ENCODE results near the gene MAG. TPM values are rescaled to one million over a fixed set of nuclear protein-coding genes. Genes with fewer than 3 reads are reported as not detected.

MAG gene
- total and polyA plus RNA-seq, 2 of the 13 experiments (the other 11 are each of a cell fraction or from before 2014, with no cell fraction given) = 0.20 to 1.3 TPM

- TF ChIP-seq THRA (CRISPR knock-in tag; IDR thresholded peaks at IDR 0.05; ENCODE audit: borderline replicate concordance) (peak; percentile 46), TRIM24 (CRISPR knock-in tag; IDR thresholded peaks at IDR 0.05) (no peak), ZNF451 (CRISPR knock-in tag; IDR thresholded peaks at IDR 0.05) (no peak), ZFX (CRISPR knock-in tag; IDR thresholded peaks at IDR 0.05; ENCODE audit: low read depth) (peak; percentile 87), REPIN1 (CRISPR knock-in tag; IDR thresholded peaks at IDR 0.05; ENCODE audit: borderline replicate concordance, low read depth) (peak; percentile 76; the same call in 1 of the 2 replicates), SALL2 (CRISPR knock-in tag; IDR thresholded peaks at IDR 0.05) (peak; percentile 83; the same call in 1 of the 2 replicates), ZNF790 (CRISPR knock-in tag; IDR thresholded peaks at IDR 0.05; ENCODE audit: borderline replicate concordance) (0 out of 2 replicates have a peak, but pooled peaks have one; percentile 24), FOSL2 (CRISPR knock-in tag; IDR thresholded peaks at IDR 0.05) (peak; percentile 11; the same call in 1 of the 2 replicates), ZBTB38 (CRISPR knock-in tag; IDR thresholded peaks at IDR 0.05) (peak; percentile 48; the same call in 1 of the 2 replicates), U2AF2 (IDR thresholded peaks at IDR 0.05; ENCODE audit: low read depth, low read length) (no peak), ZNF691 (CRISPR knock-in tag; IDR thresholded peaks at IDR 0.05; ENCODE audit: borderline replicate concordance, low read depth) (0 out of 2 replicates have a peak, but pooled peaks have one; percentile 48), PHF8 (CRISPR knock-in tag; IDR thresholded peaks at IDR 0.05) (peak; percentile 55; the same call in 1 of the 2 replicates), SP1 (IDR thresholded peaks at IDR 0.05) (no peak), SP1 (CRISPR knock-in tag; IDR thresholded peaks at IDR 0.05) (no peak), GATAD1 (CRISPR knock-in tag; IDR thresholded peaks at IDR 0.05) (peak; percentile 50; the same call in 1 of the 2 replicates), RFX3 (CRISPR knock-in tag; IDR thresholded peaks at IDR 0.05) (no peak), ZNF564 (CRISPR knock-in tag; IDR thresholded peaks at IDR 0.05) (peak; percentile 31; the same call in 1 of the 2 replicates), HIVEP1 (CRISPR knock-in tag; IDR thresholded peaks at IDR 0.05) (no peak), ZNF746 (CRISPR knock-in tag; IDR thresholded peaks at IDR 0.05) (peak; percentile 37; the same call in 1 of the 2 replicates), ZNF160 (CRISPR knock-in tag; IDR thresholded peaks at IDR 0.05) (no peak), POGK (CRISPR knock-in tag; conservative IDR thresholded peaks at IDR 0.05) (peak; percentile 35; the same call in 1 of the 2 replicates), BHLHE40 (IDR thresholded peaks at IDR 0.05; ENCODE audit: low read length) (peak; percentile 26; the same call in 1 of the 2 replicates), GATAD2A (CRISPR knock-in tag; IDR thresholded peaks at IDR 0.05) (peak; percentile 11; the same call in 1 of the 2 replicates), NBN (conservative IDR thresholded peaks at IDR 0.05) (no peak), YEATS4 (CRISPR knock-in tag; IDR thresholded peaks at IDR 0.05; ENCODE audit: borderline replicate concordance) (peak; percentile 52; the same call in 1 of the 2 replicates), ZNF296 (CRISPR knock-in tag; conservative IDR thresholded peaks at IDR 0.05) (peak; percentile 87)
Measured at GRCh38 chr19:35269438-35270117, 22.4 kb upstream of the MAG start (continued).
